GM18867 (cell line): ENCODE results near the gene MOK.

Experiments
- ATAC-seq: cut with Tn5 transposase; IDR thresholded peaks from one replicate; pipeline ENCODE4 v1.9.1; 2021; ENCODE audit warnings: mild to moderate bottlenecking, moderate library complexity; ENCODE audit not compliant: unreplicated experiment

MOK gene

DNA sequence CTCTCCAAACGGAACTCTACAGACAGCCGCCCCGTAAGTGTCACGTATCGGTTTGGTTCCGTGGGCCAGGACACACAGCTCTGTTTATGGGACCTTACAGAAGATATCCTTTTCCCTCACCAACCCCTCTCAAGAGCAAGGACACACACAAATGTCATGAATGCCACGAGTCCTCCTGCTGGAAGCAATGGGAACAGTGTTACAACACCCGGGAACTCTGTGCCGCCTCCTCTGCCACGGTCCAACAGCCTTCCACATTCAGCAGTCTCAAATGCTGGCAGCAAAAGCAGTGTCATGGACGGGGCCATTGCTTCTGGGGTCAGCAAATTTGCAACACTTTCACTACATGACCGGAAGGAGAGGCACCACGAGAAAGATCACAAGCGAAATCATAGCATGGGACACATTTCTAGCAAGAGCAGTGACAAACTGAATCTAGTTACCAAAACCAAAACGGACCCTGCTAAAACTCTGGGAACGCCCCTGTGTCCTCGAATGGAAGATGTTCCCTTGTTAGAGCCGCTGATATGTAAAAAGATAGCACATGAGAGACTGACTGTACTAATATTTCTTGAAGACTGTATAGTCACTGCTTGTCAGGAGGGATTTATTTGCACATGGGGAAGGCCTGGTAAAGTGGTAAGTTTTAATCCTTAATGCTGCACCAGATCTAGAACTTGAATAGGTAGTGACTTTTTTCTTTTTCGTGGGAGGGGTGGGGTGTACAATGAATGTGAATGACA, 95.6 kb downstream of the MOK start:
- no peak for ATAC-seq

DNA sequence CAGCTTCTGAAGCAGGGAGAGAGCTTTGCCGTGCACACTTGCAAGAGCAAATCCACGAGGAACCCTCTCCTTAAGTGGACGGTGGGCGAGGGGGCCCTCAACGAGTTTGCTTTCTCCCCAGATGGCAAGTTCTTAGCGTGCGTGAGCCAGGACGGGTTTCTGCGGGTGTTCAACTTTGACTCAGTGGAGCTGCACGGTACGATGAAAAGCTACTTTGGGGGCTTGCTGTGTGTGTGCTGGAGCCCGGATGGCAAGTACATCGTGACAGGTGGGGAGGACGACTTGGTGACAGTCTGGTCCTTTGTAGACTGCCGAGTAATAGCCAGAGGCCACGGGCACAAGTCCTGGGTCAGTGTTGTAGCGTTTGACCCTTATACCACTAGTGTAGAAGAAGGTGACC, 96.2 kb downstream of the MOK start:
- ATAC-seq, result no peak

GRCh38 chr14:102207831-102208365, 97.1 kb downstream of the MOK start:
- ATAC-seq, result no peak

- no peak for ATAC-seq
Measured at GRCh38 chr14:102206918-102207317, 98.0 kb downstream of the MOK start.

DNA sequence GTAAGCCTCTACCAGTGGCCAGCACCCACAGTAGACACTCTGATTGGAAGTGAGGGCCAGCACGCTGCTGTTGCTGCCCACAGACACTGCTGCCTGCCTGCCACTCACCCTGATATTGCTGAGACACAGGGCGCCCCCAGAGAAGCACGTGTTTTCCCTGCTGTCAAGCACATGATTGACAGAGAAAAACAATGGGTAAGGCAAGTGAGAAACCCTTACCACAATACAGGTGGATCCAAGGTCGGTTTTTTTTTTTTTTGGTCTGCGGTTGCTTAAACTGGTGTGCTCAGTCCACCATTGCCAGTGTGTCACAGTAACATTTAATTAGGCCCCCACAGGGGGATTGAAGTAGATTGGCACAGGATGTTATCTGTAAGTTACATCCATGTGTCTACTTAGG, 99.4 kb downstream of the MOK start:
- no peak for ATAC-seq

- no peak for ATAC-seq
Measured at GRCh38 chr14:102203382-102203781, 101.6 kb downstream of the MOK start.

DNA sequence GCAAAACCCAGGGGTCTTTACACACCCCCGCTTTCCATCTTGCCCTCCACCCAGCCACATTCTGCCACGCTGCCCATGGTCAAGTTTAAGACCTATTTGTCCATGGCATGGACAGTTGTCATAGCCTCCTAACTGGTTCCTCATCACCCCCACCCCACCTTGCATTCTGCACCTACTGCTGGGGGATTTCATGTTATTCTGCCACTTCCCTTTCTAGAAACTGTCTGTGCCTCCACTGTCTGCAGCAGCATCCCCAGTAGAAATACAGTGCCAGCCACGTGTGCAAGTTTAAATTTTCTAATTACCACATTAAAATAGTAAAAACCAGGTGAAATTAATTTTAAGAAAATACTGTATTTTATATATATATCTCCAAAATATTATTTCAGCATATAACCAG, 102.0 kb downstream of the MOK start:
- no peak for ATAC-seq

- no peak for ATAC-seq
Measured at GRCh38 chr14:102201776-102202175, 103.2 kb downstream of the MOK start.

DNA sequence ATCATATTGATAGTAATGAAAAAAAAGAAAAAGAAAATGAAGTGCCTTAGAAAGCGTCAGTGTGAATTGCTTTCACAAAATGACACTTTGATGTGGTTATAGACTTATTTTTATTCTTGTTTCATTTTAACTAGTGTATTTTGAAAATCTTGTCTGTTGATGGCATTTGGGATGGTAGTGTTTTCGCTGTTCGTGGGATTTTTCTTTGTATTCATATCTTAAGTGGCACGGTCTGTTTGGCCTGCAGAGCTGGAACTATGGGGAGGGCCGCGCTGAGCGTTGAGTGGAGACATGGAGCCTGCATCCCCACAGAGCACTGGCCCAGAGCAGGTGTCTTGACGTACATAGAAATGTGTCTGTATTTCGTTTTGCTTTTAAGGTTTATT, 103.6 kb downstream of the MOK start:
- no peak for ATAC-seq

DNA sequence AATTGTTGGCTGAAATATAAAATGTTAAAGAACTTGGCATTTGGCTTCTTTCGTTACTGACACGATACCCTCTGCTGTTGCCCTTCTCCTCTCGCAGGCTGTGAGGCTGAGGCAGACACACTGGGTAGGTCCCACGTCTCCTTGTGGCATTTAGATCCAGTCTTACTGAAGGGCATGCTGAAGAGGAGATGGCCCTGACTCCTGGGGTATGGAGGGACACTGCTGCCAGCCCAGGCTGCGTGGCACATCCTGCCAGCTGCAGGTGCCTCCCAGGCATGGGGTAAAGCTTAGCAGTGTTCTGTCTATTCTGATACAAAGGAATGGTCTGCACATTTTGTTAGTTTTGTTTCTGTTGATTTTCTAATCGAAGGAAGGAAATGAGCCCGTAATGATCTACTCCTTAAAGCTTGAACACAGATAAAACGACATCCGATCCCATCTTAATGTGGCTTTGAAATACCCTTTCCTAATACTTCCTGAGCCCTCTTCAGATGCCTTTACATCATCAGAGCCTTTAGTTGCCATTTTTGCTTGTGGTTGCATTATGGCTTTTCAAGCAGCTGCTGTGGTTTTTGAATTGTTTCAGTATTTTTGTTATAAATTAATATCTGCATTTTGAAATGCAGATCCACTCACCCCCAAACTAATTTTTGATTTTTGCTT, 104.1 kb downstream of the MOK start:
- ATAC-seq, result no peak

DNA sequence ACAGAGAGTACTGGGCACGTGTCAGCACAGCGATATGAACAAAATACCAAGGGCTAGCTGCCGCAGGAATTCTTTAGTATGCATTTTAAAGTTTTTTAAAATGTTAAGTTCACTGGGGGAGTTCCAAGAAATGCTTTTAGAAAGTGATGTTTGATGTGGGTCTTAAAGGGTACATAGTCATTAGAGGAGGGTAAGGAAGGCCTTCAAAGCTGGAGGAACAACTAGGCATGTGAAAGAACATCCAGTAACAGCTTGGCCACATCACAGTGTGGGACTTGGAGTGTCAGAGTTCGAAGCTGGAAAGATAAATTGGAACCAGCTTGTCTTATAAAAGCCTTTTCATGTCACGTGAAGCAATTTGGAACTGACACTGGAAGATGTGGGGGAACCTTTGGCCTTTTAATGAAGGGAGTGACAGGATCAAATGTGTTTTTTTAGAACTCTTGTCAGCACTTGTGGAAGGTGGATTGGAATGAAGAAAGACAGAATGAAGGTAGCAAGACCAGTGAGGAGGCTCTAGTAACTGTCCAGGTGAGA, 107.6 kb downstream of the MOK start:
- no peak for ATAC-seq

DNA sequence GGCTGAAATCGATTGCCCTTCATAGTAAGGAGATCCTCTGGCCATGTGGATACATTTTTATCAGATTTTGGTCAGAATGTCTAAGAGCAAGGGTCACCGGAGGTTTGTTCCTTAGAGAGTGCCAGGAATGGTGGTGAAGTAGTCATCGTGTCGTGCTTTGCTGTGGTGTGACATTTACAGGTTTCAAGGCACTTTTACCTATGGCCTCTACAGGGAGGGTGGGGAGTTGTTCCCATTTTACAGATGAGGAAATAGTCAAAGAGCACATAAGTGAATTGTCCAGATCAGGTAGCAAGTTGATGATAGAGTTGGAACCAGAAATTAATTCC, 108.1 kb downstream of the MOK start:
- ATAC-seq, result no peak

- no peak for ATAC-seq
Measured at GRCh38 chr14:102196039-102196901, 108.7 kb downstream of the MOK start.

DNA sequence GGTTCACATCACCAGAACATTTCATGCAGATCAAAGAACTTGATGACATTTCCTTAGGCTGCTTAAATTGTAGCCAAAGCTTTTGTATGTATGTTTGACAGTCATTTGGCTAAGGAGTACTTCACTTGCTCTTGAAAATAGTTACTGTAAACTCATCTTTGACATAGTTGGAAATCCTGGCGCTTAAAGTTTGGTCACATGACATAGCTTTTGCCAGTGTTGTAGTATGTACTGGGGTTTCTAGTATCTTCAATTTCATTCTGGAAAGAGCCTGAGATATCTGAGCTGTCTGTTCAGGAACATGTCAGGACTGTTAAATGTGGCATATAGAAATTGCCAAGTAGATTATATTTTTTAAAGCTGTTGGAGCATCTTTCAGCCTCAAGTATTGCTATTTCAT, 109.5 kb downstream of the MOK start:
- ATAC-seq, result no peak

GRCh38 chr14:102194856-102195255, 110.1 kb downstream of the MOK start:
- ATAC-seq, result no peak

DNA sequence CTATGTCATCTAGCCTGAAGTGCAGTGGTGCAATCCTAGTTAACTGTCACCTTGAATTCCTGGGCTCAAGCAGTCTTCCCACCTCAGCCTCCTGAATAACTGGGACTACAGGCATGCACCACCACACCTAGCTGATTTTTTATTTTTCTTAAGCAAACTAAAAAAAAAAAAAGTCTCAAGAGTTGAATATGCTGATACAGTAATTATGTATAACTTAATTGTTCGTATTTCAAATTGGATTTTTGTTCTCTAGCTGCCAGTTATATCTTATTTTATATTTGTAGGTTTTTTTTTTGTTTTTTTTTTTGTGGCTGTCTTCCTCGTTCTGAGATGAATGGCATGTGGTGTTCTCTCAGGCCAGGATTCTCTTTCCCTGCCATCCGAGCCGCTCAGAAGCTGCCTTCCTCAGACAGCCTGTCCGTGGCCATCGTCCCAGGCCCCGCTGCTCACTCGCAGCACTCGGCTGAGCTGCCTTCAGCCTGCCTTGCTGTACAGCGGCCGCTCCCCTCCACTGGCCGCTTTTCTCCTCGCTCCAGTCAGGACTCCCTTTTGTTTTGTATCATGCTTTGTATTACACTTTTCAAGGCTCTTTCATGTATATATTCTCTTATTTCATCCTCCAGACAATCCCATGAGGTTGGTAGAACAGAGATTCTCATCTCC, 112.0 kb downstream of the MOK start:
- no peak for ATAC-seq

DNA sequence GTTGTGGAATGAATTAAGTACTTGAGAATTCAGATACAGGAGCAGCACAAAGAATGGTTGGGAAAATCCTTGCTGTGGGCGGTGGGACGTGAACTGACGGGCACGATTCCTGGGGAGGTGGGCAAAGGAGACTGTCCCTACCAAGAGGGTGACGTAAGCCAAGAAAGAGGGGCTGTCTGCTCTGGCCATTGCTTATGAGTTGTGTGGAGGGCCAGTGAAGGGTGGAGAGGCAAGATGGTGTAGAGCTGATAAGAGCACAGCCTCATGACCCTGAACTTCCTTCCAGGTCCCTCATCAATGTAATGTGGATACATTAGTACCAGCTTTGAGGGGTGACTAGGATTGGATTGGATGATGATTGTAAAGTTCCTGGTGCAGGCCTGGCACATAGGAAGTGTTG, 115.1 kb downstream of the MOK start:
- no peak for ATAC-seq

- no peak for ATAC-seq
Measured at GRCh38 chr14:102188187-102188586, 116.8 kb downstream of the MOK start.

DNA sequence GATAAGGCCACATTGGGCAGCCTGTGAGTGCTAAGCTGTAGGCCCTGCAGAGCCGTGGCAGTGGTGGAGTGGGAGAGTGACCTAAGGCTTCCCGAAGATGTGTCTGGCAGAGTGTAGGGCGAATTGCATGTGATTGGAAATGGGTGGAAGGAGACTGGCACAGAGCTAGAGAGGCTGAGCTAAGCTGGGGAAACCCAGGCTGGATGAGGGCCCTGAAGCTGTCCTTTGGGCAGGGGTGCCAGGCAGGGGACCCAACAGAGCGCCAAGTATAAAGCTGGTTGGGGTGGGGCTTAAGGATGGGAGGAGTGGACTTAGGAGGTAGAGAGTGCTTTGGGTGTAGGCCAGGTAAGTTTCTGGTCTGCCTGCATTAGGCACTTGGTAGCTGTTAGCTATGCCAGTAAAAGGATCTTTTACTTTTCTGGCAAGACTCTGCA, 117.4 kb downstream of the MOK start:
- ATAC-seq, result no peak

GRCh38 chr14:102187044-102187443, 117.9 kb downstream of the MOK start:
- ATAC-seq, result no peak

- ATAC-seq, result no peak
Measured at GRCh38 chr14:102185360-102185759, 119.6 kb downstream of the MOK start.
